Neural cell (in vitro differentiated cells): ENCODE data around the gene HEBP2.

Experiments
- TAF1 ChIP-seq: IDR thresholded peaks from 2 replicates; pipeline ENCODE4 v1.6.1; 2012; ENCODE audit warnings: low read depth
- TF ChIP-seq, protein P1 (sequence below): fragments of 450-650 bp; IDR thresholded peaks from 2 replicates; pipeline ENCODE4 v1.5.1; 2014; ENCODE audit warnings: antibody characterized with exemption, mild to moderate bottlenecking, moderate library complexity; ENCODE audit not compliant: poor library complexity, severe bottlenecking

- TF ChIP-seq, protein P1, sequence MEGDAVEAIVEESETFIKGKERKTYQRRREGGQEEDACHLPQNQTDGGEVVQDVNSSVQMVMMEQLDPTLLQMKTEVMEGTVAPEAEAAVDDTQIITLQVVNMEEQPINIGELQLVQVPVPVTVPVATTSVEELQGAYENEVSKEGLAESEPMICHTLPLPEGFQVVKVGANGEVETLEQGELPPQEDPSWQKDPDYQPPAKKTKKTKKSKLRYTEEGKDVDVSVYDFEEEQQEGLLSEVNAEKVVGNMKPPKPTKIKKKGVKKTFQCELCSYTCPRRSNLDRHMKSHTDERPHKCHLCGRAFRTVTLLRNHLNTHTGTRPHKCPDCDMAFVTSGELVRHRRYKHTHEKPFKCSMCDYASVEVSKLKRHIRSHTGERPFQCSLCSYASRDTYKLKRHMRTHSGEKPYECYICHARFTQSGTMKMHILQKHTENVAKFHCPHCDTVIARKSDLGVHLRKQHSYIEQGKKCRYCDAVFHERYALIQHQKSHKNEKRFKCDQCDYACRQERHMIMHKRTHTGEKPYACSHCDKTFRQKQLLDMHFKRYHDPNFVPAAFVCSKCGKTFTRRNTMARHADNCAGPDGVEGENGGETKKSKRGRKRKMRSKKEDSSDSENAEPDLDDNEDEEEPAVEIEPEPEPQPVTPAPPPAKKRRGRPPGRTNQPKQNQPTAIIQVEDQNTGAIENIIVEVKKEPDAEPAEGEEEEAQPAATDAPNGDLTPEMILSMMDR: no peak
- no peak for TF ChIP-seq TAF1
Observed at GRCh38 chr6:138417493-138418117, 13.6 kb downstream of the HEBP2 start.
